HG03045 (cell line): ENCODE data around the gene ADAMTS8.
A peak's percentile ranks its signal among the peaks of the same experiment; 100 is the strongest.
"Not testable (repeated sequence)": the region's sequence is repeated elsewhere in the genome, so short reads cannot be mapped to it uniquely, and the experiment has no call there.

ENCODE experiments used
- ATAC-seq: cut with Tn5 transposase; IDR thresholded peaks from one replicate; pipeline ENCODE4 v1.9.1; 2021; ENCODE audit warnings: mild to moderate bottlenecking, moderate library complexity; ENCODE audit not compliant: unreplicated experiment

The ADAMTS8 gene

DNA sequence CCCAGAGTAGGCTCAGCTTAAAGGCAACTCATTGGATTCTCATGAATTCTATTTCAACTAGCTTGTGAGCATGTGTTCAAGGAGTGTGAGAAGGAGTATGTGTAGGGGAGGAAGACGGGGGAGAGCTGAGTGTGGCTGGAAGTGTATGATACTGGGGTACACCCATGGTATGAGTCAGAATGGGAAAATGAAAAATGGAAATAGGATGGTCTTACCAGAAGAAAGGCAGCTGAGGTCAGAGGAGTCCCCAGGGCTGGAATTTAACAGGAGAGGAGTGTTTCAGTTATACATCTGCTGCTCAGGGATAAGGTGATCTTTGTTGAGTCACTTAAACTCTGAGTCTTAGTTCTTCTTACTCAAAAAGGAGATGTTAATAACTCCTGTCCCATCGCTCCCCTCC lies 13.3 kb upstream of the ADAMTS8 start:
- ATAC-seq, result no peak

GRCh38 chr11:130439876-130440275 lies 11.5 kb upstream of the ADAMTS8 start:
- ATAC-seq, result no peak

- no peak for ATAC-seq
These were observed 10.7 kb upstream of the ADAMTS8 start for GRCh38 chr11:130439160-130439519.

DNA sequence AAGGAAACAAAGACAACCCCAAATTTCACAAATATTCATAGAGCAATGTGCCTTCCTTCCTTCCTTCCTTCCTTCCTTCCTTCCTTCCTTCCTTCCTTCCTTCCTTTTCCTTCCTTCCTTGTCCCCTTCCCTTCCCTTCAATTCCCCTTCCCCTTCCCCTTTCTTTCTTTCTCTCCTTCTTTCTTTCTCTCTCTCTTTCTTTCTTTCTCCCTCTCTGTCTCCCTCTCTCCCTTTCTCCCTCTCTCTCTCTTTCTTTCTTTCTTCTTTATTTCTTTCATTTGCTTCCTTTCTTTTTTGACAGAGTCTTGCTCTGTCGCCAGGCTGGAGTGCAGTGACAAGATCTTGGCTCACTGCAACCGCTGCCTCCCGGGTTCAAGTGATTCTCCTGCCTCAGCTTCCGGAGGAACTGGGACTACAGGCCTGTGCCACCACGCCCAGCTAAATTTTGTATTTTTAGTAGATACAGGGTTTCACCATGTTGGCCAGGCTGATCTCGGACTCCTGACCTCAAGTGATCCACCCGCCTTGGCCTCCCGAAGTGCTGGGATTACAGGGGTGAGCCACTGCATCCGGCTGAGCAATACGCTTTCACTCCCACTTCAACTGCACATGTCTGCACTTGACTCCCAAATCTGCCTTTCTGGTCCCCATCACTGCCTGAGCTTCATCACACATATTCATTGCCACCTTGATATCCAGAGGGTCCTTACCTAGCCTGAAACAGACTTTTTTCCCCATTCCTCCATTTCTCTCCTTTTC lies 10.2 kb upstream of the ADAMTS8 start:
- not testable (repeated sequence) for ATAC-seq

GRCh38 chr11:130437848-130438247 lies 9.4 kb upstream of the ADAMTS8 start:
- ATAC-seq, result no peak

DNA sequence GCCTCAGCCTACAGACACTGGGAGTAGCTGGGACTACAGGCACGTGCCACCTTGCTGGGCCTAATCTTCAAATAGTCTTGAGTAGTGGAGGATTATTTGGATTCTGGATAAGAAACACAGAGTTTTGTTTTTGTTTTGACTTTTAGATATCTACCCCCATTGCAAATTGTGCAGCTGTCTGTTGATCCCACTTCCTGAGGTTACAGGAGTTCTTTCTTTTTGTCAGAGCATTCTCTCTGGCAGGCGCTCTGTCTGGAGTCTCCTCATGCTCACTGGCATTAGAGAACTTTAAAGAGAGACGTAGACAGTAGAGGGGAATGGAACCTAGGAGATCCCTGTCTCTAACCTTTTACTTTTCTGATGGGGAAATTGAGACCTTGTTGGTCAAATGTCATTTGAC lies 7.8 kb upstream of the ADAMTS8 start:
- no peak for ATAC-seq

DNA sequence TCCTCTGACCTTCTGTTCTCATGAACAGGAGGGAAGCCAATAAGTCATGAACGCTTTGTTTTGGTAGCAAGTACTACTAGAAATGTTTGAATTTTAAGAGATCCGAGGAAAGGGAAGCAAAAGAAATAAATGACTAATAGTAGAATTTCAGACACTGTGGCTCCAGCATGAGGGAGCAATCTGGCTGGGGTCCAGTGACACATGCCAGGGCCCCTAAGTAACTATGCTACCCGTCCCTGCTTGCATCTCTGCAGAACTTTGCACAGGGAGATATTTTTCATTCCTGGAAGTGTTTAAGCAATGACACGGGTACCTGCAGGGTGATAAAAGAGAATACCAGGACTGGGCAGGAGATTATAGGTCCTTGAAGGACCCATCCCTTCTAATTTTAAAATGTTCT lies 7.3 kb upstream of the ADAMTS8 start:
- ATAC-seq, result no peak

DNA sequence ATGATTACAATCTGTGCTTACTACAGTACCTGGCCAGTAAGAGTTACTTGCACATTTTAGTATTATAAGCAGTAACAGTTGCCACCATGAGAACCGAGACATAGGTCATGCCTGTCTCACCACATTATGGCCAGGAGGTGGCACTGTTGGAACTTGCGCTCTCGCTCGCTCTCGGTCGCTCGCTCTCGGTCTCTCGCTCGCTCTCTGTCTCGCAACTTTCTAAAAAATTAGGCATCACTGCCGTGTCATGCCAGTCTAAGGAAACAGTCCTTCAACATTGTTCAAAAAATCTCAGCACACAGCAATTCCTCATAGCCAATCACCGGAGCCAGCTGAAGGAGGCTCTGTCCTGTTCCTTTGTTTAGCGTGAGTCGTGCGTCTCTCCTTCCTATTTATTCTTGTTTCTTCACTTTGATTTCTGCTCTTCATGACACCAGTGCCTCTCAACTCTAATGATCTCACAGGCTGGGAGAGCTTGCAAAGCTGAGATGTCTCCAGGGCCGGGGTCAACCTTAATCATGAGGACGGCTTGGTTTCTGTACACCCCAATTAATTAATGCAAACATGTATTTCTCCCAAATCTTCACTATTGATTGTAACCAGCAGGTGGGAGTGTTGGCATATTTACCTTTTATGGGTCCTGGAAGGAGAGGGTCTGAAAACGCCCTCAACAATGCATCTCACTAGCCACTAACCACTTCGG lies 6.3 kb upstream of the ADAMTS8 start:
- peak; percentile 89 for ATAC-seq

DNA sequence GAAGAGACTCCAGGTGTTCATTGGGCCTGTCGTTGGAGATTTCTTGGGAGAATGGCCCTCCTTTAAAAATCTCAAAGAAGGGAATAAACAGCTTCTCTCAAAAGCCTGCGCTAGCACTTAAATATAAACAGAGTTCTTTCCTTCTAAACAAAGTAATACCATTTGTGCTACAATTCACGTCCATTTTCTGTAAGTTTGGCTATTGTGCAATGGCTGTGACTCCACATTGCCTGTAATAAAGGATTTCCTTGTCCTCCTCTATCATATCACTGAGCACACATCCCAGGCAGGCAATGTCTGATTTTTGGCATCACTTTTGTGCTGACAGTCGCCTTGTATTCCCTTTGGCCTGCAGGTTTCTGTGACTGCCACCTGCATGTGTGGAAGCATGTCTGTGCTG lies 4.9 kb upstream of the ADAMTS8 start:
- no peak for ATAC-seq

DNA sequence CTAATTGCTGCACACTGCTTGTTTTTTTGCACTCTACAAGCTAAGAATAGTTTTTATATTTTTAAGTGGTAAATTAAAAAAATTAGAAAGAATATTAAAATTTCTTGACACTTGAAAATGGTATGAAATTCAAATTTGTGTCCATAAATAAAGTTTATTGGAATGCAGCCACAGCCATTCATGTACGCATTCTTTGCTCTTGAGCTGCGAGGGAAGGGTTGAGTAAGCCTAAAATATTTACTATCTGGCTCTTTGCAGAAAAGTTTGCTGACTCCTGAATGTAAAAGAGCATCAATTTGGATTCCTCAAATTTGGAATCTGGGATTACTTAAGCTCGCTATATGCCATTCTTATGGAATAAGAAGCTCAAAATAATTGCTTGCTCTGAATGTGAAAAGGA lies 3.4 kb upstream of the ADAMTS8 start:
- no peak for ATAC-seq

- peak; percentile 53 for ATAC-seq
These were observed 2.9 kb upstream of the ADAMTS8 start for GRCh38 chr11:130431331-130431773.

GRCh38 chr11:130429983-130430382 lies 1.6 kb upstream of the ADAMTS8 start:
- ATAC-seq, result no peak

- ATAC-seq, result no peak
These were observed 792 bp upstream of the ADAMTS8 start for GRCh38 chr11:130429120-130429681.

DNA sequence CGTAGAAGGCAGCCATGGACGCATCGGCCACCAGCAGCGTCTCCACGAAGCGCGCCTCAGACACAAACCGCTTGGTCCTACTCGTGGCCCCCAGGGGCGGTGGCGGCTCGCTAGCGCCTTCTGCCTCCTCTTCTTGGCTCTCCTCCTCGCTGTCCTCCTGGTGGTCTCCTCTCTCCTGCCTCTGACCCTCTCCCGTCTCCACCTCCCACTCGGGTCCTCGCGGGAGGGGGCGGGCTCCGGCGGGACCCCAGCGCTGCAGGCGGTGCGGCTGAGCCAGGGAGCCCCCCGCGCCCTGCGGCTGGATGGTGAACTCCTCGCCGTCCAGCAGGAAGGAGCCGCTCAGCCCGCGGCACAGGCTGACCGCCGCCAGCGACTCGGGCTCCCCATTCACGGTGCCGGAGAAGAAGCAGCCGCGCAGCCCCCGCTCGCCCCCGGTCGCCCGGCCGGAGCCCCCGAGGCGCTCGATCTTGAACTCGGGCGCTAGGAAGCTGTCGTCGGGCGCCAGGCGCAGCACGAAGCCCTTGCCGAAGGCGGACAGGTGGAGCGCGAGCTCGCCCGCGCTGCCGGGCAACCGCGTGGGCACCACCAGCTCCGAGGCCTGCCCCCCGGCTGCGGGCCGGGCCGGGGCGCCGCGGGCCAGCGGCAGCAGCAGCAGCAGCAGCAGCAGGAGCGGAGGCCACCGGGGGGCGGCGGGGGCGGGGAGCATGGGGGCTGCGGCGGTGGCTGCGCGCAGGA lies 661 bp downstream of the ADAMTS8 start:
- ATAC-seq, result no peak

DNA sequence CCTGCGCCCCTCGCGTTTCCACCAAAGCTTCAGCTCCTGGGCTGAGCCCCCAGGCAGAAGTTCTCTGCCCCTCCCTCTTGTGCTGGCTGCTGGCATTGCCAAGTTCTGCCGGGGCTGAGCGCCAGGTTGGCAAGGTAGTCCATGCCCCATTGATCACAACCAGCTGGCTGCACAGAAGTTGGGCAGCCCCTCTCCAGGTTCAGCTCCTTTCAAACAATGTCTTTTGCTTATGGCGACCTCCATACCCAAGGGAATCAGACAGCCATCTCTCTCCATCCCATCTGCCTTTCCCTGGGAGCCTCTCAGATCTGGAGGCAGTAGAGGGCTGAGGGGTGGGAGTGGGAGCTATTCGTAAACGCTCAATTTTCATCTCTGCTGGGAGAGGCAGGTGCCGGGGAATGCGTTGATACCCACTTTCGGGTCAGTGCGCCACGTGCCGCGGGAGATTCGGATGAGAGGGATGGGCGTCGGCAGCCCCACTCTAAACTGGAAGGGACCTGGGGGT lies 1.5 kb downstream of the ADAMTS8 start:
- ATAC-seq, result no peak

DNA sequence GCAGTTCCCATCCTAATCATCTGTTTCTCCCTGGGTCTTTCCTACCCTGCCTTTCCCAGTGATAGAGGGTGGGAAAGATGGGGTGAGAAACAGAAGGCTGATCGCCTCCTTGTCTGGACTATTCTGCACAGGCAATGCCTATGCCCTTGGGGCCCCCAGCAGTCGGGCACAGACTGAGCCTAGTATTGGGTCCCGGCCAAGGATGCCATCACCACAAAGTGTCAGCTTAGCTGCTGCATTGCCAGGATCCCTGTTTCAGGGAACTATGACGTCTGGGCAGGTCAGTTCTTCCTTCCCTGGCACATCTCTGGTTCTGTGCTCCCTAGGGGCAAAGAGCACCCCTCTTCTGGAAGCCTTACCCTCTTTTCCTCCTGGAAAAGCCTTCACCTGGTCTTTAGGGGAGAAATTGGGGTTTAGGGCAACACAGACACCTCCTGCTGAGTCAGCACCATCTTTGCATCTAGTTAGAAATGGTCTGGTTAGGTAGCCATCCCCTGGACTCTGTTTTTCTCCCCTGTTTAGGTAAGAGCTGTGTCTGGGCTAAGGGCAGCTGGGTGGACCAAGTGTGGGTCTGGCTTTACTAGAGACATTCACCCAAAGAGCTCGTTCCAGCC lies 2.1 kb downstream of the ADAMTS8 start:
- ATAC-seq, result no peak

- ATAC-seq, result no peak
These were observed 3.3 kb downstream of the ADAMTS8 start for GRCh38 chr11:130425156-130425555.

- no peak for ATAC-seq
These were observed 3.7 kb downstream of the ADAMTS8 start for GRCh38 chr11:130424613-130425140.

GRCh38 chr11:130423541-130424142 lies 4.8 kb downstream of the ADAMTS8 start:
- no peak for ATAC-seq
